Panc1 (cell line): Measurements from ENCODE around the gene MCU.

Experiments
- POLR2AphosphoS5 ChIP-seq: IDR thresholded peaks from 2 replicates; pipeline ENCODE4 v1.6.1; 2012; ENCODE audit warnings: mild to moderate bottlenecking, low read depth, low read length, moderate library complexity
- TF ChIP-seq, protein P1 (sequence below): fragments of 450-650 bp; IDR thresholded peaks from 2 replicates; pipeline ENCODE4 v1.5.1; 2017; ENCODE audit warnings: mild to moderate bottlenecking

GRCh38 chr10:72731916-72732419 is 40.0 kb downstream of the MCU start:
- TF ChIP-seq POLR2AphosphoS5 = no peak
- TF ChIP-seq, protein P1, sequence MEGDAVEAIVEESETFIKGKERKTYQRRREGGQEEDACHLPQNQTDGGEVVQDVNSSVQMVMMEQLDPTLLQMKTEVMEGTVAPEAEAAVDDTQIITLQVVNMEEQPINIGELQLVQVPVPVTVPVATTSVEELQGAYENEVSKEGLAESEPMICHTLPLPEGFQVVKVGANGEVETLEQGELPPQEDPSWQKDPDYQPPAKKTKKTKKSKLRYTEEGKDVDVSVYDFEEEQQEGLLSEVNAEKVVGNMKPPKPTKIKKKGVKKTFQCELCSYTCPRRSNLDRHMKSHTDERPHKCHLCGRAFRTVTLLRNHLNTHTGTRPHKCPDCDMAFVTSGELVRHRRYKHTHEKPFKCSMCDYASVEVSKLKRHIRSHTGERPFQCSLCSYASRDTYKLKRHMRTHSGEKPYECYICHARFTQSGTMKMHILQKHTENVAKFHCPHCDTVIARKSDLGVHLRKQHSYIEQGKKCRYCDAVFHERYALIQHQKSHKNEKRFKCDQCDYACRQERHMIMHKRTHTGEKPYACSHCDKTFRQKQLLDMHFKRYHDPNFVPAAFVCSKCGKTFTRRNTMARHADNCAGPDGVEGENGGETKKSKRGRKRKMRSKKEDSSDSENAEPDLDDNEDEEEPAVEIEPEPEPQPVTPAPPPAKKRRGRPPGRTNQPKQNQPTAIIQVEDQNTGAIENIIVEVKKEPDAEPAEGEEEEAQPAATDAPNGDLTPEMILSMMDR = no peak
